GDM1 (cell line): Measurements from ENCODE around the gene BEST1.
"Not testable (repeated sequence)": the region's sequence is repeated elsewhere in the genome, so short reads cannot be mapped to it uniquely, and the experiment has no call there.

Source experiments
- DNase-seq: peaks from one replicate; lab custom pipeline; 2025; lab: John Stamatoyannopoulos, UW

The BEST1 gene

GRCh38 chr11:61964666-61965271 is 14.6 kb downstream of the BEST1 start:
- DNase-seq, result not testable (repeated sequence)

- DNase-seq, result no peak
These were observed 16.6 kb downstream of the BEST1 start for GRCh38 chr11:61966734-61967115.

GRCh38 chr11:61967116-61967923 is 17.2 kb downstream of the BEST1 start, which contains the start of gene FTH1:
Gene FTH1, minus strand, starts transcription at chr11:61967634. Its CDS starts 209 bp downstream, at chr11:61967425.
- DNase-seq, result peak; percentile 93

GRCh38 chr11:61967924-61968757 is 18.0 kb downstream of the BEST1 start:
- DNase-seq, result no peak

DNA sequence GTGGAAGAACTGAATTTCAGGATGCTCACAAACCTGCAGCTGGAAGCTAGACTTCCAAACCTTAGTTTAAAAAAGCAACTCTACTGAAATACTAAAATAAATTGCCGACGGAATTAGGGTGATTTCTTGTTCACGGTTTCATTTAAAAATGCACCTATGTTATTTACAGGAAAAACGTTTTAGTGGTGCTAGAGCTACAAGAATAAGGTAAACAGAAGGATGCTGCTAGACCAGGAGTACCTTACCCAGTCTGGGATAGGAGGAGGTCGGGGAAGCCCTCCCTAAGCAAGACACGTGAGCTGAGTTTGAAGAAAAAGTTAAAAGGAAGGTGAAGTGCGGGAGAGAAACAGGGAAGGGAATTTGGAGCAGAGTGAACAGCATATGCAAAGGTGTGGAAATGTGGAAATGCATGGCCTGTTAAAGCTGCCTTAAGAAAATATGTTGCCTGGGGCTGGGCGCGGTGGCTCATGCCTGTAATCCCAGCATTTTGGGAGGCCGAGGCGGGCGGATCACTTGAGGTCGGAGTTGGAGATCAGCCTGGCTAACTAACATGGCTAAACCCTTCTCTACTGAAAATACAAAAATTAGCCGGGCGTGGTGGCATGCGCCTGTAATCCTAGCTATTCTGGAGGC is 18.7 kb downstream of the BEST1 start:
- DNase-seq, result no peak

DNA sequence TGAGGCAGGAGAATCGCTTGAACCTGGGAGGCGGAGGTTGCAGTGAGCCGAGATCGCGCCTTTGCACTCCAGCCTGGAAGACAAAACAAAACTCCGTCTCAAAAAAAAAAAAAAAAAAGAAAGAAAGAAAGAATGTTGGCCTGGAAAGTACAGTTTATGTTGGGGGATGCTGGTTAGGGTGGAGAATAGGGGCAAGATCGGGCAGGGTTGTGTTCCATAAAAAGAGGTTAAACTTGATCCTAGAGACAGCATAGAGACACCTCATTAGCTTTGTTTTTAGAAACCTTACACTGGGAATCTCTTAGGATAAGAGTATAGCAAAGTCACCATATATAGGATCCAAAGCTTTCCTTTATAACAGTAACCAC is 19.2 kb downstream of the BEST1 start:
- DNase-seq, result no peak

GRCh38 chr11:61969838-61970662 is 19.9 kb downstream of the BEST1 start:
- no peak for DNase-seq

DNA sequence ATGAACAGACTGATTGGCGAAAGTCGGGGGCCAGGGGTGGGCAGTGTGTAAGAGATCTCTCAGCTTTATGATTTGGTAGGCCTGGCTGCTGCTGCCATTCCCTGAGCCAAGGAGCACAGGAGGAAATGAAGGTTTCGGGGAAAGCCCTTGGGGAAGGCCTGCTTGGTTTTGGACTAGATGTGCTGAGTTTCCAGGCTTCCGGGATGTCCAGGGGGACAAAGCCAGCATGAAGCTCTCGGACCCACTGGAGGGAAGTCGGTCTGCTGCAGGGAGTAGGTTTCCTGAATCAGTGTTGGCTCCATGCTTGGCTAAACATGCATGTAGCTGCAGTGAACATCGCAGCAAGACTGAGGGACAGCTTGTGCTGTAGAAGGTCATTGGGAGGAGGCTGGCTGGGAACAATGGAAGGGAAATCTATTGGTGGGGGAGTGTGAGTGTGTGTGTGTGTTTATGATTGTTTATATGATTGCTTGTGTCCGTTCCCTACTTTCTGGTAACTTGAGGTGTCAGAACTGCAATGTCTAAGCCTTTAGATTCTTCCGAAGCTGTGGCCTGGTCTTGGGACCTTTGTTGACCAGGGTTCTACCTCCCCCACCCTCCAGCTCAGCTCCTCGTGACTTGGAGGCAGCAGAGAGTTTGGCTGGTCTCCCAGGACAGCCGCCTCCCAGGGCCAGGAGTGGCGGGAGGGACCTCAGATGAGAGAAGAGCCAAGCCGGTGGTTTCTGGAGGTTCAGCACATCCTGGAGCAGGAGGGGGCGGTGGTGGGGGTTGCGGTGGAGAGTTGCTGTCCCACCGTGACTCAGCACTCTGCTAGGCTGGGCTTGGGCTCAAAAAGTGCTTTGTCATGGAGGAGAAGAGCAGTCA is 21.3 kb downstream of the BEST1 start:
- peak; percentile 94 for DNase-seq

DNA sequence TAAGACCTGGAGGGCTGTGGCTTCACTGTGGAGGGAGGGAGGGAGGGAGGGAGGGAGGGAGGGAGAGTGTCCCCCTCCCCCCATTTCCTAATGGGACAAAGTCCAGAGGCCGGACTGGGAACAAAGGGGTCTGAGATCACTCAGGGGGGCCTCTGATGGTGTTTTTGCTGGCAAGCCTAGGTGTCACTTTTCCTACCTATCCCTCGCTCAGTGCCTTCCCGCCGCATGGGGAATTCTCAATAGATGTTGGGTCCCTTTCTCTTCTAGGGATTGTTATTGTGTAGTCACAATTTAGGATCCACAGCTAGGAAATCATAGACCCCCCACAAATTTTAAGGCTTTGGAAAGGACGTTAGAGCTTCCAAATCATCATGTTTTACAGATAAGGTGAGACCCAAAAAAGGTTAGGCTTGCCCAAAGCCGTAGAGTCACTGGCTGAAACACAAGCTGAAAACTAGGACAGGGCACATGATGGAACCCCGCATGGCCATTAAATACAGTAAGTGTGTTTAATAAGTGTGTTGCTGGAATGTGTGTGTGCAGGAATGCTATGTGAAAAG is 22.0 kb downstream of the BEST1 start:
- no peak for DNase-seq

DNA sequence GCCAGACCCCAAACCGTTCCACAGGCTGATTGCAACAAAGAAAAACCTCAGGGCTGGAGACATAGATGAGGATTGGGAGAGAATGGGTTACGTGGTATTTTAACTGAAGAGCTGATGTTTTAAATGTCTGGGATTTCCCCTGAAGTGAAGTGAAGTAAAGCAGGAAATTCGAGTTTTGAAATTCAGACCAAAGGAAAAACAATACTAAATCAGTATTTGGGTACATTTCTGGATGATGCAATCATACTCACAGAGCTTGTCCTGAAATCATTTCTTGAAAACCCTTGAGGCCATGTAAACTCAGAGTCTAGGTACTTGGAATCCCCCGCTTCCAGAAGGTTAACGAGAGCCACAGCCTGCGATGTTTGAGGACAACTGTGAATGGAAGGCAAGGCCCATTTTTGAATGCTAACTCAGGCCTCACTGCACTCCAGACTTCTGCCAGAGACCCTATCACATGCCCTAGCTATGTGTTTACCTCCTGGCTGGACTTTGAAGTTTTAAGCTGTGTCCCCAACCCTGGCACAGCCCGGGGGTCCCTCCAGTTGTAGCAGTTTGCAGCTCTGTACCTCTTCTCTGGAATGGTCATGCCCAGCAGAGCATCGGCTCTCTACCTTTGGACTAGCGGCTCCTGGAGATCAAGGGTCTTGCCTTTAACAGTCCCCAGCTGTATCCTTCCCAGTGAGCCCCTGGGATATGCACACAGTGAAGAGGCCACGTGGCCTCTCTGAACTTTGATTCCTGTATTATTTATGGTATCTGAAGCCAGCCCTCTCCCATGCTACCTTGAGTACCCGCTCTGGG is 22.7 kb downstream of the BEST1 start:
- no peak for DNase-seq

DNA sequence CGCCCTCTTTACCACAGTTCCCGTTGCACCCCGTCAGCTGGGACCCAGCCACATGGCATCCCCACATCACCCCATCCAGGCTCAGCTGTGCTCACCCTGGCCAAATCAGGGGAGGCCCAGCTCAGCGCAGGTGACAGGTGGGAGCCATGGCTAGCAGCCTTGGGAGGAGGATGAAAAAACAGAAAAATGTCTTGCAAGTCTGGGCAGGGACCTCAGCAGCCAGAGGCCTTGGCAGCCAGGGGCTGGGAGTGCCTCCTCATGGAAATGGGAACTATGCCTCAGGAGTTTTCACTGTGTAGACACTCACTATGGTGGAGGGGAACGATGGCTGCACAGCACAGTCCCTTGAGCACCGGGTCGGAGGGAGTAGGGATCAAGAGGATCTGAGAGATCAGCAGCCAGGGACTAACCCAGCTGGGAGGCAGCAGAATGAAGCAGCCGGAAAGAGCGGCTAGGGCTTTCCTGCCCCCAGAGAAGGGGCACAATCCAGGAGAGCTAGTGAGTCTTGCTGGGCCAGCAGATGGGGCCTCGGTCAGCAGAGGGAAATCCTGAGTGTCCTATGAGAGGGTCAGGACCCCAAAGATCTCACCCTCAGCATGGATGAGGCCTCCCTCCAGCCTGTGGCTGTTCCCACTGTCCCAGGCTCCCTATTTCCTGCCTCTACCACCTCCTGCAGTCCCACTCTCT is 23.5 kb downstream of the BEST1 start:
- no peak for DNase-seq

GRCh38 chr11:61974766-61975631 is 24.8 kb downstream of the BEST1 start:
- no peak for DNase-seq

DNA sequence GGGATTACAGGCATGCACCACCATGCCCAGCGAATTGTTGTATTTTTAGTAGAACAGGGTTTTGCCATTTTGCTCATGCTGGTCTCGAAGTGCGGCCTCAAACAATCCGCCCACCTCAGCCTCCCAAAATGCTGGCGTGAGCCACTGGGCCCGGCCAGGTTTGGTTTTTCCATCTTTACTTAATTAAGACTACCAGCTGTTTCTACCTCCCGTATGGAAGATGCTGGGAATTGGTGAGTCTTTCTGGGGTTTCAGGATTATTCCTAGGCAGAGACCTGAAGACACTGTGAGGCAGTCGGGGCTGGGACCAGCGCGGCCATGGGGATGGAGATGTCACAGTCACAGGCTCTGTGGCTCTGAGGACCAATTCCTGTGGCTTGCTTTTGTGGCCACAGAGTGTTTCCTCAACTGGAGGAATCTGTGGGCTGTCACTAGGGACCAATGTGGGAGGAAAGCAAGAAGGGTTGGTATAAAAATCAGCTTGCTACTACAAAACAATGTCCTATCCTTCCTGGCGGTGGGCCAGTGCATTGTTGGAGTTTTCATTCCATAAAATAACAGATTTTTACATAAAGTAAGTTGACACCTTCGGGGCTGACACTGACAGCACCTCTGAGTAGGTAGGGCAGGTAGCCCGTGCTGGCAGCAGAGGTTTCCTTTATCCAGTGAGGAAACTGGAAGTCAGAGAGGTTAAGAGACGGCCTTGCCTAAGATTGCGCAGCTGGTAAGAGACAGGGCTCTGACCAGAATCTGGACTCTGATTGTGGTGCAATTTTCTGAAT is 25.7 kb downstream of the BEST1 start:
- DNase-seq, result no peak

GRCh38 chr11:61976420-61976800 is 26.3 kb downstream of the BEST1 start:
- no peak for DNase-seq

DNA sequence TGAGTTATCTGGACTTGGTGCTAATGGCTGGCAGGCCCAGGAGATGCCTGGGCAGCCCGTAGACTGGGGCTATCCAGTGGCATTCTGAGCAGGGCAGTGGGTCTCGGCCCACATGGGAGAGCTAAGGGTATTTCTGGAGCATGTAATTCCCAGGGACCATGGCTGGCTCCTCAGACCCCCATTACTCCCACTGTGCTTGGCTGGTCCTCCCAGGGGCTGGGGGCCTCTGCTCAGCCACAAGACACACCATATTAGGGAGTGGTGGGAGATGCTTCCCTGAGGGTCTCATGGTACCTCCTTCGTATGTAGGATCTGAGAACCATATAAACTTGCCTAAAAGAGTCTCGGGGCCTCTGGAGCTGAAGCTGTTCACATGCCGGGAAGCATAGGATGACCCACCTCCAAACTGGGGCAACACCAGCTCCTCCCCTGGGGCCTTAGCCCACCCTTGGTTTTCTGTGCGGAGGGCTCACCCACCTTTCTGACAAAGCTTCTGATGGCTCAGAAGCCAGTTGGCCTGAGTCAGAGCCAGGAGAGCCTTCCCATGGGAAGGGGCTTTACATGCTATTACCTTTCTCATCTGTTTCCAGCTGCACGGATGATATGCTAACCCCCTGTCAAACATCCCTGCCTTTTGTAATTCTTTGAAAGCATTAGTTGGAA is 26.8 kb downstream of the BEST1 start:
- no peak for DNase-seq
